ENCODE measurements around the gene MYH1.

DNA sequence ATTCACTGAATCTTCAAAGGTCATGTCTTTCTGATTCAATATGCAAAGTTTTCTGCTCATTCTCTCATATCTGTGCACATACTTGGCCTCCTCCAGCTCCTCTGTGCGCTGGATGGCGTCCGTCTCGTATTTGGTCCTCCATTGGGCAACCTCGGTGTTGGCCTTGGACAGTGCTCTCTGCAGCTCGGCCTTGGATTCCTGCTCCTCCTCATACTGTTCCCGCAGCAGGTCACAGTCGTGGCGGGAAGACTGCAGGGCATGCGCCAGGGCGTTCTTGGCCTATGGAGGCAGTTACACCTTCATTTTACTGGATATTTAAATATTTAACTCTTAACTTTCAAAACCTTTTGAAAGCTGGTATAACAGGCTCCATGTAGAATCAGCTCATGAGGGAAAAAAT lies 8.2 kb upstream of the MYH1 start:
- TF ChIP-seq, protein P1, sequence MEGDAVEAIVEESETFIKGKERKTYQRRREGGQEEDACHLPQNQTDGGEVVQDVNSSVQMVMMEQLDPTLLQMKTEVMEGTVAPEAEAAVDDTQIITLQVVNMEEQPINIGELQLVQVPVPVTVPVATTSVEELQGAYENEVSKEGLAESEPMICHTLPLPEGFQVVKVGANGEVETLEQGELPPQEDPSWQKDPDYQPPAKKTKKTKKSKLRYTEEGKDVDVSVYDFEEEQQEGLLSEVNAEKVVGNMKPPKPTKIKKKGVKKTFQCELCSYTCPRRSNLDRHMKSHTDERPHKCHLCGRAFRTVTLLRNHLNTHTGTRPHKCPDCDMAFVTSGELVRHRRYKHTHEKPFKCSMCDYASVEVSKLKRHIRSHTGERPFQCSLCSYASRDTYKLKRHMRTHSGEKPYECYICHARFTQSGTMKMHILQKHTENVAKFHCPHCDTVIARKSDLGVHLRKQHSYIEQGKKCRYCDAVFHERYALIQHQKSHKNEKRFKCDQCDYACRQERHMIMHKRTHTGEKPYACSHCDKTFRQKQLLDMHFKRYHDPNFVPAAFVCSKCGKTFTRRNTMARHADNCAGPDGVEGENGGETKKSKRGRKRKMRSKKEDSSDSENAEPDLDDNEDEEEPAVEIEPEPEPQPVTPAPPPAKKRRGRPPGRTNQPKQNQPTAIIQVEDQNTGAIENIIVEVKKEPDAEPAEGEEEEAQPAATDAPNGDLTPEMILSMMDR (IDR thresholded peaks at IDR 0.05), result no peak
- TF ChIP-seq POLR2AphosphoS5 (IDR thresholded peaks at IDR 0.05), result no peak
- TF ChIP-seq POLR2A (IDR thresholded peaks at IDR 0.05), result no peak
